SU-DHL-6 (cell line): ENCODE data around the gene SLC6A8.

Experiments used
- EZH2phosphoT487 ChIP-seq: fragments of 200-600 bp; sonication (generic), shearing (Covaris generic); conservative IDR thresholded peaks from 2 replicates; pipeline ENCODE4 v1.6.1; 2018; ENCODE audit warnings: mild to moderate bottlenecking, antibody characterized with exemption, low read length, moderate library complexity, mixed read lengths
- TF ChIP-seq, protein P1 (sequence below): fragments of 200-600 bp; sonication (generic); IDR thresholded peaks from one replicate; pipeline ENCODE4 v1.5.1; 2017; ENCODE audit warnings: antibody characterized with exemption, mild to moderate bottlenecking, low read length, moderate library complexity; ENCODE audit not compliant: insufficient read depth, poor library complexity, severe bottlenecking

DNA sequence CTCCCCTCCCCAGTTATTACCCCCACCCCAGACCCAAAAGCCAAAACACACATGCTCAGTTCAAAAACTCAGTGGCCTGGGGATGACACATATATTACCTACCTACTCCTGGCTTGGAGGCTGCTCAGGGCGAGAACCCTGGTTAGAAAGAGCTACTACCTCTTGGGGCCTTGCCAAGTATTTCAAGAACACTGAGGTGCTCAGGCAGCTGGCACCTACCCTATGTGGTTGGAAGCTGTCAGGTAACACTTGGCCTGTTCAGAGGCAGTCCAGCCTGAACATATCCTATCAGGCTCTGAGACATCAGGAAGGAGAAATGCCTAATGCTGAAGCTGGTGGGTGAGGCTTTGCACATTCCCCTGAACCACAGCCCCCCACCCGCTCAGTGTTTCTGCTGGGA, 31.5 kb downstream of the SLC6A8 start:
- TF ChIP-seq, protein P1, sequence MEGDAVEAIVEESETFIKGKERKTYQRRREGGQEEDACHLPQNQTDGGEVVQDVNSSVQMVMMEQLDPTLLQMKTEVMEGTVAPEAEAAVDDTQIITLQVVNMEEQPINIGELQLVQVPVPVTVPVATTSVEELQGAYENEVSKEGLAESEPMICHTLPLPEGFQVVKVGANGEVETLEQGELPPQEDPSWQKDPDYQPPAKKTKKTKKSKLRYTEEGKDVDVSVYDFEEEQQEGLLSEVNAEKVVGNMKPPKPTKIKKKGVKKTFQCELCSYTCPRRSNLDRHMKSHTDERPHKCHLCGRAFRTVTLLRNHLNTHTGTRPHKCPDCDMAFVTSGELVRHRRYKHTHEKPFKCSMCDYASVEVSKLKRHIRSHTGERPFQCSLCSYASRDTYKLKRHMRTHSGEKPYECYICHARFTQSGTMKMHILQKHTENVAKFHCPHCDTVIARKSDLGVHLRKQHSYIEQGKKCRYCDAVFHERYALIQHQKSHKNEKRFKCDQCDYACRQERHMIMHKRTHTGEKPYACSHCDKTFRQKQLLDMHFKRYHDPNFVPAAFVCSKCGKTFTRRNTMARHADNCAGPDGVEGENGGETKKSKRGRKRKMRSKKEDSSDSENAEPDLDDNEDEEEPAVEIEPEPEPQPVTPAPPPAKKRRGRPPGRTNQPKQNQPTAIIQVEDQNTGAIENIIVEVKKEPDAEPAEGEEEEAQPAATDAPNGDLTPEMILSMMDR = no peak
- no peak for TF ChIP-seq EZH2phosphoT487
